Esophagus muscularis mucosa (tissue), 4 donors: ENCODE data around the gene NF2. TPM values are rescaled to one million over a fixed set of nuclear protein-coding genes. Genes with fewer than 3 reads are reported as not detected.

Source experiments
- DNase-seq: peaks from one replicate; pipeline ENCODE4 v3.0.0-alpha.2; 2017; ENCODE audit errors: extremely low spot score
- H3K27ac ChIP-seq, 4 donors: fragments of 200-600 bp; sonication (generic); replicated peaks in 1 of 4; 1 replicate in 3 of 4; 2 replicates in 1 of 4; pipeline ENCODE4 v1.5.1; 2016 to 2019; ENCODE audit warnings: mild to moderate bottlenecking in 1 of 4
- H3K27me3 ChIP-seq, 4 donors: fragments of 200-600 bp; sonication (generic); one replicate each; pipeline versions ENCODE4 v1.5.1 to v1.6.0; 2016 to 2019
- H3K36me3 ChIP-seq, 4 donors: fragments of 200-600 bp; sonication (generic); one replicate each; pipeline ENCODE4 v1.5.1; 2016 to 2019
- H3K4me1 ChIP-seq, 4 donors: fragments of 200-600 bp; sonication (generic); one replicate each; pipeline ENCODE4 v1.5.1; 2016 to 2019
- H3K4me3 ChIP-seq, 4 donors: fragments of 200-600 bp; sonication (generic); 1 replicate in 2 of 4; 2 replicates in 2 of 4; pipeline ENCODE4 v1.5.1; 2016 to 2019; ENCODE audit warnings: mild to moderate bottlenecking in 4 of 4, moderate library complexity in 1 of 4
- H3K9me3 ChIP-seq, 4 donors: fragments of 200-600 bp; sonication (generic); 1 replicate in 3 of 4; 2 replicates in 1 of 4; pipeline ENCODE4 v1.5.1; 2016 to 2019
- CTCF ChIP-seq, 3 experiments: fragments of 200-600 bp in 2 of 3; fragments of 450-650 bp in 1 of 3; sonication (generic) in 2 of 3; IDR thresholded peaks; one replicate each; pipeline ENCODE4 v1.5.1; 2017 to 2019; ENCODE audit warnings: antibody characterized with exemption in 3 of 3, mild to moderate bottlenecking in 2 of 3, moderate library complexity in 1 of 3
- EP300 ChIP-seq: sonication (generic); formaldehyde crosslinking; IDR thresholded peaks from one replicate; pipeline ENCODE4 v1.6.1; 2017; ENCODE audit warnings: antibody characterized with exemption
- POLR2A ChIP-seq: fragments of 450-650 bp; IDR thresholded peaks from one replicate; pipeline ENCODE4 v1.6.1; 2017; ENCODE audit warnings: antibody characterized with exemption, moderate library complexity, mild to moderate bottlenecking, low read depth
- POLR2AphosphoS5 ChIP-seq, 2 donors: sonication (generic); formaldehyde crosslinking; IDR thresholded peaks; one replicate each; pipeline ENCODE4 v1.6.1; 2017; ENCODE audit warnings: antibody characterized with exemption in 2 of 2
- WGBS: methylation state at CpG from one replicate; pipeline ENCODE4 v1.1.5; 2018; 5-methylcytosine and 5-hydroxymethylcytosine counted together
- intact Hi-C: fragments of 100-400 bp; cut with DNase I; formaldehyde crosslinking; loops from one replicate; pipeline ENCODE4 v1.15.1; 2023
- total RNA-seq, 4 donors: library from RNA; depleted of rRNA; stranded (reverse); fragments of >200 nt; gene quantifications; one replicate each; pipeline versions ENCODE4 v1.1.0 to v1.2.1, GENCODE V29; 2016

NF2 gene
- total RNA-seq, 4 donors from 2014 or later = 34.5 to 47.3 (median 42.0) TPM

GRCh38 chr22:29720811-29721323 is 117.4 kb downstream of the NF2 start:
- intact Hi-C loops = no loop called here
- H3K27ac ChIP-seq = no peak overlapping the region
- H3K36me3 ChIP-seq = no peaks in the 10 kb centered on the region
- peaks cover 6 to 88% (median 23%) of the 10 kb centered on the region in 4 donors for H3K27me3 ChIP-seq
- DNase-seq = no peak
- H3K4me3 ChIP-seq = peak overlapping the region; percentile 32 to 49 (median 40)
- TF ChIP-seq CTCF (IDR thresholded peaks at IDR 0.05) = no peak
- no peak for TF ChIP-seq POLR2A
- no peak for TF ChIP-seq EP300
- TF ChIP-seq POLR2AphosphoS5 (IDR thresholded peaks at IDR 0.05) = no peak
- 0% methylated on average over 6 of the region's 53 CpGs for WGBS
- H3K4me1 ChIP-seq = peaks cover 3 to 19% (median 16%) of the 10 kb centered on the region in 4 donors
- H3K9me3 ChIP-seq = no peaks in the 10 kb centered on the region

- H3K9me3 ChIP-seq = no peaks in the 10 kb centered on the region
- WGBS = 86% methylated on average over 5 of the region's 7 CpGs
- H3K36me3 ChIP-seq = no peaks in the 10 kb centered on the region
- H3K27ac ChIP-seq = no peak overlapping the region
- intact Hi-C loops = no loop called here
- TF ChIP-seq POLR2A (no peak), POLR2AphosphoS5 (IDR thresholded peaks at IDR 0.05) (no peak), EP300 (no peak)
- no peak overlapping the region for H3K4me3 ChIP-seq
- no peak for DNase-seq
- peaks cover 3 to 25% (median 19%) of the 10 kb centered on the region in 4 donors for H3K4me1 ChIP-seq
- peaks cover 6 to 86% (median 23%) of the 10 kb centered on the region in 4 donors for H3K27me3 ChIP-seq
Measured at GRCh38 chr22:29722151-29722550, 118.7 kb downstream of the NF2 start.

GRCh38 chr22:29722587-29722986 is 119.2 kb downstream of the NF2 start:
- intact Hi-C loops = no loop called here
- Histone ChIP-seq H3K27me3 (peaks cover 6 to 82% (median 23%) of the 10 kb centered on the region in 4 donors), H3K4me3 (no peak overlapping the region), H3K27ac (no peak overlapping the region), H3K4me1 (peaks cover 3 to 27% (median 20%) of the 10 kb centered on the region in 4 donors), H3K9me3 (no peaks in the 10 kb centered on the region), H3K36me3 (no peaks in the 10 kb centered on the region)
- TF ChIP-seq POLR2A = no peak
- TF ChIP-seq CTCF (IDR thresholded peaks at IDR 0.05) = no peak
- TF ChIP-seq POLR2AphosphoS5 (IDR thresholded peaks at IDR 0.05) = no peak
- no peak for TF ChIP-seq EP300
- DNase-seq = no peak
- WGBS = 83% methylated on average over 4 of the region's 16 CpGs

GRCh38 chr22:29723766-29724165 is 120.3 kb downstream of the NF2 start:
- H3K27me3 ChIP-seq = peaks cover 6 to 71% (median 22%) of the 10 kb centered on the region in 4 donors
- WGBS = 81% methylated on average over 3 of the region's 10 CpGs

GRCh38 chr22:29724843-29725242 is 121.4 kb downstream of the NF2 start:
- H3K4me3 ChIP-seq = no peak overlapping the region
- H3K27ac ChIP-seq = no peak overlapping the region
- 63% methylated on average over 8 of the region's 8 CpGs for WGBS
- H3K4me1 ChIP-seq = peaks cover 3 to 20% (median 14%) of the 10 kb centered on the region in 4 donors
- peaks cover 0 to 11% (median 3%) of the 10 kb centered on the region in 4 donors for H3K36me3 ChIP-seq
- no peak for TF ChIP-seq EP300
- no peak for TF ChIP-seq POLR2AphosphoS5 (IDR thresholded peaks at IDR 0.05)
- no peak for TF ChIP-seq POLR2A
- no peak for TF ChIP-seq CTCF (IDR thresholded peaks at IDR 0.05)
- DNase-seq = no peak
- peaks cover 6 to 60% (median 14%) of the 10 kb centered on the region in 4 donors for H3K27me3 ChIP-seq
- H3K9me3 ChIP-seq = no peaks in the 10 kb centered on the region
- intact Hi-C loops = no loop called here

More at GRCh38 chr22:29723766-29724165, 120.3 kb downstream of the NF2 start:
- Histone ChIP-seq H3K4me1 (peaks cover 3 to 27% (median 20%) of the 10 kb centered on the region in 4 donors), H3K9me3 (no peaks in the 10 kb centered on the region), H3K36me3 (peaks cover 0 to under 1% (median 0%) of the 10 kb centered on the region in 4 donors), H3K27ac (no peak overlapping the region), H3K4me3 (no peak overlapping the region)
- intact Hi-C loops = no loop called here
- no peak for TF ChIP-seq POLR2AphosphoS5 (IDR thresholded peaks at IDR 0.05)
- TF ChIP-seq CTCF (IDR thresholded peaks at IDR 0.05) = no peak
- TF ChIP-seq EP300 = no peak
- no peak for TF ChIP-seq POLR2A
- DNase-seq = no peak
